ENCODE data around the gene RORC. TPM values are rescaled to one million over a fixed set of nuclear protein-coding genes. Genes with fewer than 3 reads are reported as not detected.

The RORC gene
- total and polyA plus RNA-seq, 2 of the 8 experiments (the other 6 are each of a cell fraction or from before 2014, with no cell fraction given): 0.44 to 0.54 TPM

GRCh38 chr1:151802372-151802771, 29.2 kb downstream of the RORC start:
- no peaks in the 10 kb centered on the region; a peak in 1 of 7 replicates for H3K4me1 ChIP-seq (replicated peaks in 1 of 4; ENCODE audit: control insufficient read depth in 3 of 4, insufficient read depth in 4 of 4, low read length in 3 of 4)
- no peak overlapping the region for H3K56ac ChIP-seq (replicated peaks; ENCODE audit: insufficient read length, low read depth, low read length)
- H4K8ac ChIP-seq (ENCODE audit: extremely low read depth, insufficient read depth, low read length): no peak overlapping the region
- no peaks in the 10 kb centered on the region for H3K79me1 ChIP-seq (ENCODE audit: low read depth, low read length)
- H4K91ac ChIP-seq (replicated peaks; ENCODE audit: insufficient read length, low read length): no peak overlapping the region
- no peak overlapping the region for H3K4ac ChIP-seq (replicated peaks; ENCODE audit: insufficient read length, low read depth, low read length)
- no peak overlapping the region for H3K9ac ChIP-seq (replicated peaks in 1 of 4; ENCODE audit: extremely low read depth in 1 of 4, low read depth in 3 of 4, low read length in 3 of 4)
- POLR2A ChIA-PET (ENCODE audit: partially characterized antibody): interaction anchor here (1.4 to 3.2 kb wide), 2 partner anchors 11 to 39 kb away, joined by 3 to 9 read pairs; partner anchors contain the start of gene MRPL9
- H3K18ac ChIP-seq (ENCODE audit: extremely low read depth, low read length): no peak overlapping the region
- H3K23me2 ChIP-seq (ENCODE audit: low read depth, low read length): no peaks in the 10 kb centered on the region
- H2BK120ac ChIP-seq (replicated peaks; ENCODE audit: low read depth, low read length): no peak overlapping the region
- H2BK15ac ChIP-seq (ENCODE audit: low read length): no peak overlapping the region
- H3K4me3 ChIP-seq (ENCODE audit: extremely low read depth in 1 of 4, insufficient read depth in 2 of 4, low read depth in 3 of 4, low read length in 4 of 4): no peak overlapping the region
- no peak overlapping the region for H3K14ac ChIP-seq (ENCODE audit: insufficient read length)
- H3K27ac ChIP-seq (ENCODE audit: low read depth, low read length): no peak overlapping the region
- H3K36me3 ChIP-seq (ENCODE audit: control insufficient read depth in 2 of 4, insufficient read depth in 4 of 4, low read length in 3 of 4): no peaks in the 10 kb centered on the region
- H2BK12ac ChIP-seq (ENCODE audit: low read depth, low read length): no peak overlapping the region
- no peak overlapping the region for H3K4me2 ChIP-seq (ENCODE audit: insufficient read depth in 1 of 2, low read depth in 2 of 2, low read length in 2 of 2)
- CTCF ChIA-PET (ENCODE audit: partially characterized antibody): interaction anchor here (0.6 to 2.4 kb wide), 5 partner anchors 9 to 1679 kb away, joined by 3 to 9 read pairs (median 7); partner anchors contain the start of gene TDRKH
- no peak overlapping the region for H2BK20ac ChIP-seq (ENCODE audit: low read length)
- H2AFZ ChIP-seq (ENCODE audit: low read length): no peak overlapping the region
- H4K20me1 ChIP-seq (replicated peaks in 1 of 2; ENCODE audit: control insufficient read depth in 1 of 2, insufficient read depth in 2 of 2, low read length in 2 of 2): no peaks in the 10 kb centered on the region
- peaks cover 0 to 3% (median 1%) of the 10 kb centered on the region in 4 experiments; a peak in 1 of 7 replicates for H3K27me3 ChIP-seq (replicated peaks in 1 of 4; ENCODE audit: control insufficient read depth in 3 of 4, extremely low read depth in 1 of 4, insufficient read depth in 3 of 4, low read length in 3 of 4)
- no peak overlapping the region for H2BK5ac ChIP-seq (ENCODE audit: low read depth, low read length)
- no peaks in the 10 kb centered on the region for H3K9me3 ChIP-seq (ENCODE audit: insufficient read depth in 2 of 2, low read depth in 1 of 2, low read length in 1 of 2)
- H4K5ac ChIP-seq (ENCODE audit: insufficient read length, low read depth, low read length): no peak overlapping the region
- H3K23ac ChIP-seq (ENCODE audit: insufficient read length): no peak overlapping the region
- no peak for FAIRE-seq
- no peaks in the 10 kb centered on the region for H3K79me2 ChIP-seq (ENCODE audit: control insufficient read depth in 1 of 2, insufficient read depth in 2 of 2, low read length in 2 of 2)
- no peak for DNase-seq (ENCODE audit: low read depth in 1 of 2, low spot score in 2 of 2)
- no peak overlapping the region for H2AK5ac ChIP-seq (ENCODE audit: low read depth, low read length)
- WGBS, 2 experiments (ENCODE audit: extremely low coverage in 1 of 2, insufficient coverage in 1 of 2, insufficient read length in 1 of 2, insufficient replicate concordance in 2 of 2, low coverage in 1 of 2, low lambda C conversion rate in 2 of 2, missing lambda C conversion rate in 1 of 2): 83% methylated on average over 4 of the region's 5 CpGs; no CpG with 5 or more reads in 1 of the 2 experiments
- TF ChIP-seq SIRT6 (IDR thresholded peaks at IDR 0.05; ENCODE audit: low read length): no peak
- no peak for TF ChIP-seq CEBPB (IDR thresholded peaks at IDR 0.05; ENCODE audit: low read depth, low read length)
- TF ChIP-seq, protein P1, sequence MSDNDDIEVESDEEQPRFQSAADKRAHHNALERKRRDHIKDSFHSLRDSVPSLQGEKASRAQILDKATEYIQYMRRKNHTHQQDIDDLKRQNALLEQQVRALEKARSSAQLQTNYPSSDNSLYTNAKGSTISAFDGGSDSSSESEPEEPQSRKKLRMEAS (IDR thresholded peaks at IDR 0.05): no peak
- no peak for TF ChIP-seq CHD2 (IDR thresholded peaks at IDR 0.05; ENCODE audit: low read length)
- no peak for TF ChIP-seq NRF1 (IDR thresholded peaks at IDR 0.05; ENCODE audit: low read depth, low read length)

Data from H1 (cell line).